K562 (cell line): ENCODE results near the gene RBL1. TPM values are rescaled to one million over a fixed set of nuclear protein-coding genes. Genes with fewer than 3 reads are reported as not detected.

Source experiments
- CBX2 ChIP-seq: fragments of 200-600 bp; sonication (generic); IDR thresholded peaks from one replicate; pipeline ENCODE4 v1.6.1; 2012; ENCODE audit warnings: mild to moderate bottlenecking, low read length, inconsistent platforms; ENCODE audit not compliant: insufficient read depth, poor library complexity, severe bottlenecking
- CC2D1A ChIP-seq: fragments of 450-650 bp; IDR thresholded peaks from 2 replicates; pipeline ENCODE4 v1.6.1; 2017; ENCODE audit warnings: mild to moderate bottlenecking
- CGGBP1 ChIP-seq: fragments of 250-450 bp; sonication (Bioruptor Pico); IDR thresholded peaks from 2 replicates; pipeline ENCODE4 v1.9.0; 2021; ENCODE audit warnings: mild to moderate bottlenecking
- ELK3 ChIP-seq: fragments of 450-650 bp; formaldehyde crosslinking; IDR thresholded peaks from 2 replicates; pipeline ENCODE4 v1.4.0; 2020; ENCODE audit warnings: mild to moderate bottlenecking
- FOXK2 ChIP-seq, 2 experiments: fragments of 450-650 bp; IDR thresholded peaks in 1 of 2; conservative IDR thresholded peaks in 1 of 2; 2 replicates each; pipeline ENCODE4 v1.6.1; 2016; ENCODE audit warnings: low read depth in 2 of 2, mild to moderate bottlenecking in 1 of 2
- MAX ChIP-seq: sonication (generic); formaldehyde crosslinking; IDR thresholded peaks from 2 replicates; pipeline ENCODE4 v1.9.0; 2022; ENCODE audit warnings: mild to moderate bottlenecking, missing genetic modification reagents
- MLX ChIP-seq, 2 experiments: fragments of 450-650 bp in 1 of 2; sonication (generic) in 1 of 2; formaldehyde crosslinking; conservative IDR thresholded peaks; 2 replicates each; pipeline versions ENCODE4 v1.4.0 to v1.8.1; 2020 to 2022; ENCODE audit warnings: mild to moderate bottlenecking in 1 of 2, missing genetic modification reagents in 1 of 2
- MXI1 ChIP-seq: IDR thresholded peaks from 2 replicates; pipeline ENCODE4 v1.6.1; 2011; ENCODE audit warnings: low read depth, mild to moderate bottlenecking, improper control_type of control experiment, low read length
- PKNOX1 ChIP-seq: fragments of 450-650 bp; IDR thresholded peaks from 2 replicates; pipeline ENCODE4 v1.6.1; 2016
- POLR2A ChIP-seq: fragments of 450-650 bp; conservative IDR thresholded peaks from 2 replicates; pipeline ENCODE4 v1.6.1; 2016
- POLR3G ChIP-seq: IDR thresholded peaks from 2 replicates; pipeline ENCODE4 v1.6.1; 2011; ENCODE audit not compliant: insufficient read length, insufficient replicate concordance; ENCODE audit errors: extremely low read depth
- SMARCE1 ChIP-seq: fragments of 450-650 bp; IDR thresholded peaks from 2 replicates; pipeline ENCODE4 v1.7.1; 2016; ENCODE audit warnings: mild to moderate bottlenecking
- SOX6 ChIP-seq: fragments of 450-650 bp; IDR thresholded peaks from 2 replicates; pipeline ENCODE4 v1.6.1; 2014; ENCODE audit warnings: mild to moderate bottlenecking
- THAP12 ChIP-seq: fragments of 250-450 bp; sonication (Bioruptor Pico); IDR thresholded peaks from 2 replicates; pipeline ENCODE4 v1.9.0; 2021; ENCODE audit warnings: mild to moderate bottlenecking, inconsistent platforms
- ZBTB11 ChIP-seq, 3 experiments: fragments of 200-800 bp in 1 of 3; fragments of 250-450 bp in 1 of 3; fragments of 450-650 bp in 1 of 3; sonication (Bioruptor Pico) in 1 of 3; sonication (Bioruptor generic) in 1 of 3; formaldehyde crosslinking in 1 of 3; IDR thresholded peaks; 2 replicates each; pipeline versions ENCODE4 v1.6.1 to v1.8.0; 2016 to 2022; ENCODE audit warnings: mild to moderate bottlenecking in 2 of 3, missing genetic modification characterization in 2 of 3, missing compliant biosample characterization in 1 of 3, moderate library complexity in 1 of 3
- ZNF184 ChIP-seq: sonication (generic); formaldehyde crosslinking; IDR thresholded peaks from 2 replicates; pipeline ENCODE4 v1.5.0; 2020; ENCODE audit warnings: missing genetic modification reagents
- ZNF583 ChIP-seq: fragments of 250-450 bp; sonication (Bioruptor Pico); IDR thresholded peaks from 2 replicates; pipeline ENCODE4 v1.4.0; 2020
- ZNF589 ChIP-seq: fragments of 200-800 bp; sonication (Bioruptor generic); IDR thresholded peaks from 2 replicates; pipeline ENCODE4 v1.6.1; 2016; ENCODE audit warnings: low read depth, missing genetic modification characterization, missing compliant biosample characterization
- ZNF696 ChIP-seq: fragments of 250-450 bp; sonication (Bioruptor Pico); conservative IDR thresholded peaks from 2 replicates; pipeline ENCODE4 v1.4.0; 2020; ENCODE audit warnings: mild to moderate bottlenecking, moderate library complexity
- polyA plus RNA-seq, 8 experiments: library from polyadenylated mRNA; depleted of rRNA in 4 of 8; stranded (reverse) in 5 of 8; unstranded in 3 of 8; fragments of >200 nt; fragmentation: Nextera tagmentation in 2 of 8; fragmentation: Illumina TruSeq in 1 of 8; extraction: Ambion mirVana in 2 of 8; extraction: Trizol in 1 of 8; gene quantifications; 2 replicates each; pipeline versions ENCODE4 v1.2.1 to v1.2.3, GENCODE V29; 2011 to 2014; ENCODE audit warnings: inconsistent platforms in 1 of 8, missing spikeins in 1 of 8
- total RNA-seq, 7 experiments: library from RNA; depleted of rRNA in 6 of 7; stranded (reverse); fragments of >200 nt in 6 of 7; fragmentation: Illumina TruSeq in 2 of 7; extraction: Trizol in 2 of 7; gene quantifications; 2 replicates each; pipeline versions ENCODE4 v1.2.1 to v1.2.3, GENCODE V29; 2011 to 2021; ENCODE audit warnings: low replicate concordance in 1 of 7

Gene RBL1
- total and polyA plus RNA-seq, 9 of the 15 experiments (the other 6 are each of a cell fraction or from before 2014, with no cell fraction given) = 4.0 to 25.9 (median 15.6) TPM

GRCh38 chr20:37095108-37095598 is 644 bp downstream of the RBL1 start (continued):
- TF ChIP-seq MAX (CRISPR knock-in tag) (0 out of 2 replicates have a peak, but pooled peaks have one; percentile 37), MLX (CRISPR knock-in tag; conservative IDR thresholded peaks at IDR 0.05) (0 out of 4 replicates have a peak, but pooled peaks of 1 of the 2 experiments have one; percentile 37), ELK3 (CRISPR knock-in tag) (no peak), PKNOX1 (no peak), CGGBP1 (no peak), THAP12 (CRISPR knock-in tag) (no peak), ZNF696 (CRISPR knock-in tag) (no peak), CC2D1A (no peak), SMARCE1 (peak; percentile 25; the same call in 1 of the 2 replicates), POLR2A (0 out of 2 replicates have a peak, but pooled peaks have one; percentile 25), SOX6 (no peak), ZBTB11 (CRISPR knock-in tag; IDR thresholded peaks at IDR 0.05) (no peak; a peak in 1 of 6 replicates), CBX2 (no peak), FOXK2 (conservative IDR thresholded peaks at IDR 0.05 in 1 of 2, IDR thresholded peaks at IDR 0.05 in 1 of 2; ENCODE audit: low read depth in 2 of 2) (no peak), ZNF583 (CRISPR knock-in tag) (no peak), MXI1 (no peak), ZNF589 (CRISPR knock-in tag) (no peak; the same call in 1 of the 2 replicates), POLR3G (no peak), ZNF184 (CRISPR knock-in tag) (no peak)
